K562 (cell line): ENCODE measurements around the gene ABR. TPM values are rescaled to one million over a fixed set of nuclear protein-coding genes. Genes with fewer than 3 reads are reported as not detected.

Experiments used
- ATAC-seq: fragments of 200-7000 bp; cut with Tn5 transposase; 3 replicates; pipeline ENCODE4 v1.9.1; 2020; ENCODE audit warnings: moderate library complexity
- BruUV-seq: library from RNA; stranded (reverse); fragments of 400-500 nt; replicated peaks from 2 replicates; lab custom pipeline; 2021; lab: Mats Ljungman, UMichigan
- CTCF ChIA-PET: fragments of 300-600 bp; formaldehyde crosslinking; extraction: SDS; loops from one replicate; lab custom pipeline; 2021; ENCODE audit warnings: low intra/inter-chr PET ratio; lab: Yijun Ruan, JAX
- POLR2A ChIA-PET: fragments of 300-600, 350-650 bp; sonication (Branson Sonifier 250); formaldehyde crosslinking; extraction: SDS; loops from one replicate; lab custom pipeline; 2021; ENCODE audit warnings: antibody characterized with exemption, inconsistent platforms; lab: Yijun Ruan, JAX
- DNase-seq, 4 experiments: peaks; one replicate each; pipeline versions ENCODE4 v3.0.0 to v3.0.0-alpha.2; 2011 to 2018; ENCODE audit warnings: low spot score in 3 of 4, mixed read lengths in 3 of 4; ENCODE audit errors: extremely low read depth in 1 of 4
- FAIRE-seq: peaks from 2 replicates; lab custom pipeline; 2011; peaks lifted over from hg19 to GRCh38; lab: Jason Lieb, UNC
- H2AFZ ChIP-seq: 2 replicates; pipeline ENCODE4 v1.6.0; 2011; ENCODE audit warnings: low read depth, low read length, control low read depth, inconsistent platforms
- H3K27ac ChIP-seq: fragments of 200-600 bp; 3 replicates; pipeline ENCODE4 v1.8.0; 2011; ENCODE audit warnings: low read depth, mild to moderate bottlenecking, control low read depth, inconsistent platforms, low read length, moderate library complexity, mixed read lengths; ENCODE audit errors: extremely low read depth
- H3K27me3 ChIP-seq, 2 experiments: fragments of 300-600 bp in 1 of 2; 2 replicates in 1 of 2; 3 replicates in 1 of 2; pipeline versions ENCODE4 v1.6.0 to v1.8.0; 2011; ENCODE audit warnings: inconsistent platforms in 2 of 2, low read length in 2 of 2, mild to moderate bottlenecking in 1 of 2, mixed read lengths in 1 of 2, moderate library complexity in 1 of 2; ENCODE audit not compliant: control insufficient read depth in 2 of 2, insufficient read depth in 2 of 2
- H3K36me3 ChIP-seq: fragments of 300-600 bp; 3 replicates; pipeline ENCODE4 v1.8.0; 2011; ENCODE audit warnings: mild to moderate bottlenecking, low read length, inconsistent platforms; ENCODE audit not compliant: control insufficient read depth, insufficient read depth
- H3K4me1 ChIP-seq, 2 experiments: fragments of 200-600 bp in 1 of 2; replicated peaks in 1 of 2; 2 replicates in 1 of 2; 3 replicates in 1 of 2; pipeline versions ENCODE4 v1.5.1 to v1.8.0; 2011; ENCODE audit warnings: inconsistent platforms in 2 of 2, low read length in 2 of 2, mild to moderate bottlenecking in 1 of 2, mixed read lengths in 1 of 2, moderate library complexity in 1 of 2; ENCODE audit not compliant: control insufficient read depth in 2 of 2, insufficient read depth in 2 of 2
- H3K4me2 ChIP-seq: 2 replicates; pipeline ENCODE4 v1.6.1; 2011; ENCODE audit warnings: low read length, control low read depth, inconsistent platforms, mixed read lengths; ENCODE audit not compliant: insufficient read depth
- H3K4me3 ChIP-seq: fragments of 200-600 bp; sonication (generic), shearing (Covaris generic); 2 replicates; pipeline ENCODE4 v1.5.1; 2016; ENCODE audit warnings: control low read depth, inconsistent platforms
- H3K79me2 ChIP-seq: fragments of 200-600 bp; 3 replicates; pipeline ENCODE4 v1.8.0; 2011; ENCODE audit warnings: low read length, inconsistent platforms; ENCODE audit not compliant: control insufficient read depth, insufficient read depth
- H3K9ac ChIP-seq, 2 experiments: 2 replicates each; pipeline versions ENCODE4 v1.6.0 to v1.6.1; 2011; ENCODE audit warnings: low read depth in 2 of 2, low read length in 2 of 2, control low read depth in 1 of 2, inconsistent platforms in 1 of 2, mild to moderate bottlenecking in 1 of 2, mixed read lengths in 1 of 2; ENCODE audit not compliant: insufficient read depth in 1 of 2
- H3K9me1 ChIP-seq: one replicate; pipeline ENCODE4 v1.6.0; 2011; ENCODE audit warnings: inconsistent platforms, mild to moderate bottlenecking, low read length, moderate library complexity; ENCODE audit not compliant: control insufficient read depth, insufficient read depth
- H3K9me3 ChIP-seq: replicated peaks from 2 replicates; pipeline ENCODE4 v1.5.1; 2011; ENCODE audit warnings: low read depth, low read length, inconsistent platforms; ENCODE audit not compliant: control insufficient read depth, insufficient read depth
- H4K20me1 ChIP-seq: replicated peaks from 2 replicates; pipeline ENCODE4 v1.6.1; 2011; ENCODE audit warnings: low read length, inconsistent platforms, mixed read lengths; ENCODE audit not compliant: control insufficient read depth, insufficient read depth
- ATF2 ChIP-seq: sonication (generic); formaldehyde crosslinking; IDR thresholded peaks from 2 replicates; pipeline ENCODE4 v1.8.1; 2022; ENCODE audit warnings: missing genetic modification reagents
- JUN ChIP-seq, 2 experiments: sonication (generic) in 1 of 2; formaldehyde crosslinking in 1 of 2; IDR thresholded peaks; 2 replicates each; pipeline versions ENCODE4 v1.6.1 to v1.8.0; 2012 to 2022; ENCODE audit warnings: borderline replicate concordance in 2 of 2, mild to moderate bottlenecking in 2 of 2, improper control_type of control experiment in 1 of 2, low read depth in 1 of 2, low read length in 1 of 2, missing genetic modification reagents in 1 of 2
- NFIX ChIP-seq: fragments of 250-450 bp; sonication (Bioruptor Pico); IDR thresholded peaks from 2 replicates; pipeline ENCODE4 v1.4.0; 2020; ENCODE audit warnings: low read depth, mild to moderate bottlenecking, moderate library complexity
- RHOXF2B ChIP-seq: fragments of 250-450 bp; sonication (Bioruptor Pico); conservative IDR thresholded peaks from 2 replicates; pipeline ENCODE4 v1.5.1; 2021
- RREB1 ChIP-seq: fragments of 250-450 bp; sonication (Bioruptor Pico); IDR thresholded peaks from 2 replicates; pipeline ENCODE4 v1.4.0; 2020
- SETDB1 ChIP-seq: IDR thresholded peaks from one replicate; pipeline ENCODE4 v1.6.1; 2012; ENCODE audit warnings: low read length, control low read depth, inconsistent platforms
- ZNF551 ChIP-seq: fragments of 250-450 bp; sonication (Bioruptor Pico); IDR thresholded peaks from 2 replicates; pipeline ENCODE4 v1.5.0; 2021; ENCODE audit warnings: mild to moderate bottlenecking, moderate library complexity
- ZNF696 ChIP-seq: fragments of 250-450 bp; sonication (Bioruptor Pico); conservative IDR thresholded peaks from 2 replicates; pipeline ENCODE4 v1.4.0; 2020; ENCODE audit warnings: mild to moderate bottlenecking, moderate library complexity
- ZNF785 ChIP-seq: fragments of 250-450 bp; sonication (Bioruptor Pico); IDR thresholded peaks from 2 replicates; pipeline ENCODE4 v1.4.0; 2020; ENCODE audit warnings: mild to moderate bottlenecking
- WGBS: fragments of 100-300 bp; shearing (Covaris generic); methylation state at CpG from one replicate; pipeline ENCODE4 v1.1.6; 2016; ENCODE audit warnings: low coverage, mixed read lengths; ENCODE audit not compliant: insufficient coverage; ENCODE audit errors: missing lambda C conversion rate; 5-methylcytosine and 5-hydroxymethylcytosine counted together
- in situ Hi-C: fragments of 300-500 bp; cut with MboI; formaldehyde crosslinking; loops from 4 replicates; pipeline ENCODE4 v1.15.0; 2018; ENCODE audit warnings: inconsistent platforms, mixed read lengths
- intact Hi-C: fragments of 100-400 bp; cut with micrococcal nuclease; formaldehyde crosslinking; loops from 2 replicates; pipeline ENCODE4 v1.14.2; 2022
- polyA plus RNA-seq, 8 experiments: library from polyadenylated mRNA; depleted of rRNA in 4 of 8; stranded (reverse) in 5 of 8; unstranded in 3 of 8; fragments of >200 nt; fragmentation: Nextera tagmentation in 2 of 8; fragmentation: Illumina TruSeq in 1 of 8; extraction: Ambion mirVana in 2 of 8; extraction: Trizol in 1 of 8; gene quantifications; 2 replicates each; pipeline versions ENCODE4 v1.2.1 to v1.2.3, GENCODE V29; 2011 to 2014; ENCODE audit warnings: inconsistent platforms in 1 of 8, missing spikeins in 1 of 8
- total RNA-seq, 7 experiments: library from RNA; depleted of rRNA in 6 of 7; stranded (reverse); fragments of >200 nt in 6 of 7; fragmentation: Illumina TruSeq in 2 of 7; extraction: Trizol in 2 of 7; gene quantifications; 2 replicates each; pipeline versions ENCODE4 v1.2.1 to v1.2.3, GENCODE V29; 2011 to 2021; ENCODE audit warnings: low replicate concordance in 1 of 7
- TF ChIP-seq, protein P1 (sequence below): sonication (generic); formaldehyde crosslinking; IDR thresholded peaks from 2 replicates; pipeline ENCODE4 v1.8.1; 2023; ENCODE audit warnings: mild to moderate bottlenecking, missing genetic modification reagents

ABR gene
- total and polyA plus RNA-seq, 9 of the 15 experiments (the other 6 are each of a cell fraction or from before 2014, with no cell fraction given) = 0.07 to 1.6 (median 0.37) TPM; not detected in 1

- TF ChIP-seq SETDB1 (no peak), RHOXF2B (CRISPR knock-in tag) (no peak), RREB1 (CRISPR knock-in tag) (no peak), JUN (IDR thresholded peaks at IDR 0.05; ENCODE audit: borderline replicate concordance, low read depth, low read length) (no peak), JUN (CRISPR knock-in tag; IDR thresholded peaks at IDR 0.05; ENCODE audit: borderline replicate concordance) (no peak), ATF2 (CRISPR knock-in tag) (no peak), ZNF551 (CRISPR knock-in tag) (no peak), NFIX (CRISPR knock-in tag) (no peak), ZNF785 (CRISPR knock-in tag) (no peak), ZNF696 (CRISPR knock-in tag) (no peak)
- TF ChIP-seq, protein P1, sequence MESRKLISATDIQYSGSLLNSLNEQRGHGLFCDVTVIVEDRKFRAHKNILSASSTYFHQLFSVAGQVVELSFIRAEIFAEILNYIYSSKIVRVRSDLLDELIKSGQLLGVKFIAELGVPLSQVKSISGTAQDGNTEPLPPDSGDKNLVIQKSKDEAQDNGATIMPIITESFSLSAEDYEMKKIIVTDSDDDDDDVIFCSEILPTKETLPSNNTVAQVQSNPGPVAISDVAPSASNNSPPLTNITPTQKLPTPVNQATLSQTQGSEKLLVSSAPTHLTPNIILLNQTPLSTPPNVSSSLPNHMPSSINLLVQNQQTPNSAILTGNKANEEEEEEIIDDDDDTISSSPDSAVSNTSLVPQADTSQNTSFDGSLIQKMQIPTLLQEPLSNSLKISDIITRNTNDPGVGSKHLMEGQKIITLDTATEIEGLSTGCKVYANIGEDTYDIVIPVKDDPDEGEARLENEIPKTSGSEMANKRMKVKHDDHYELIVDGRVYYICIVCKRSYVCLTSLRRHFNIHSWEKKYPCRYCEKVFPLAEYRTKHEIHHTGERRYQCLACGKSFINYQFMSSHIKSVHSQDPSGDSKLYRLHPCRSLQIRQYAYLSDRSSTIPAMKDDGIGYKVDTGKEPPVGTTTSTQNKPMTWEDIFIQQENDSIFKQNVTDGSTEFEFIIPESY (CRISPR knock-in tag) = no peak
- TF ChIP-seq, all 486 proteins: peak for 0
Measured at GRCh38 chr17:1169929-1170312, 9.9 kb downstream of the ABR start.

More at GRCh38 chr17:1169929-1170312, 9.9 kb downstream of the ABR start:
- peaks cover 11 to 74% of the 10 kb centered on the region in 2 experiments; a peak in 3 of 5 replicates for H3K27me3 ChIP-seq
- DNase-seq (no peak), FAIRE-seq (no peak), ATAC-seq (no peak)
- H3K9me3 ChIP-seq = no peaks in the 10 kb centered on the region
- no peak overlapping the region for H3K27ac ChIP-seq
- POLR2A ChIA-PET = interaction anchor here (0.6 kb wide), 1 partner anchor 78 kb away, joined by 3 read pairs; no protein-coding TSS in a partner anchor
- H3K9ac ChIP-seq = no peak overlapping the region
- no peaks in the 10 kb centered on the region for H3K79me2 ChIP-seq
- no peaks in the 10 kb centered on the region for H3K9me1 ChIP-seq
- in situ Hi-C loops (no loop called here), intact Hi-C loops (no loop called here)
- CTCF ChIA-PET = no interaction called here
- peaks cover 0 to 3% of the 10 kb centered on the region in 2 experiments; a peak in 1 of 5 replicates for H3K4me1 ChIP-seq
- H3K4me3 ChIP-seq = no peak overlapping the region
- H3K4me2 ChIP-seq = no peak overlapping the region
- H2AFZ ChIP-seq = no peak overlapping the region
- 0% methylated on average over 2 of the region's 4 CpGs for WGBS
- H4K20me1 ChIP-seq = no peaks in the 10 kb centered on the region
- BruUV-seq = no TSS peak
- H3K36me3 ChIP-seq = no peaks in the 10 kb centered on the region
